HG02840 (cell line): Measurements from ENCODE around the gene FGR.
"Not testable (repeated sequence)": the region's sequence is repeated elsewhere in the genome, so short reads cannot be mapped to it uniquely, and the experiment has no call there.

Experiments
- ATAC-seq: cut with Tn5 transposase; IDR thresholded peaks from one replicate; pipeline ENCODE4 v1.9.1; 2021; ENCODE audit warnings: mild to moderate bottlenecking, moderate library complexity, moderate number of reproducible peaks; ENCODE audit not compliant: unreplicated experiment, low FRiP score

The FGR gene

GRCh38 chr1:27638805-27639204, 3.8 kb upstream of the FGR start:
- ATAC-seq: no peak

GRCh38 chr1:27638047-27638734, 3.2 kb upstream of the FGR start:
- ATAC-seq: no peak

GRCh38 chr1:27635396-27636142, 584 bp upstream of the FGR start:
- no peak for ATAC-seq

GRCh38 chr1:27634177-27634984, 604 bp downstream of the FGR start:
- no peak for ATAC-seq

- no peak for ATAC-seq
Measured at GRCh38 chr1:27633640-27634176, 1.3 kb downstream of the FGR start.

- no peak for ATAC-seq
Measured at GRCh38 chr1:27633298-27633610, 1.7 kb downstream of the FGR start.

- peak; percentile 43 for ATAC-seq
Measured at GRCh38 chr1:27632387-27633297, 2.3 kb downstream of the FGR start.

GRCh38 chr1:27630859-27631491, 4.0 kb downstream of the FGR start:
- ATAC-seq: no peak

GRCh38 chr1:27628712-27629111, 6.3 kb downstream of the FGR start:
- no peak for ATAC-seq

- not testable (repeated sequence) for ATAC-seq
Measured at GRCh38 chr1:27627733-27628132, 7.3 kb downstream of the FGR start.

GRCh38 chr1:27627061-27627460, 7.9 kb downstream of the FGR start:
- ATAC-seq: no peak

- no peak for ATAC-seq
Measured at GRCh38 chr1:27626031-27626935, 8.7 kb downstream of the FGR start.

GRCh38 chr1:27624467-27625178, 10.4 kb downstream of the FGR start:
- no peak for ATAC-seq

GRCh38 chr1:27623327-27624212, 11.4 kb downstream of the FGR start:
- no peak for ATAC-seq

- no peak for ATAC-seq
Measured at GRCh38 chr1:27622828-27623227, 12.2 kb downstream of the FGR start.

GRCh38 chr1:27621051-27621920, 13.7 kb downstream of the FGR start:
- ATAC-seq: no peak
